Keratinocyte (primary cell): ENCODE data around the gene MTMR1. TPM values are rescaled to one million over a fixed set of nuclear protein-coding genes. Genes with fewer than 3 reads are reported as not detected.

Experiments used
- DNase-seq: peaks from one replicate; pipeline ENCODE4 v3.0.0-alpha.2; 2011; ENCODE audit warnings: low read depth, missing footprints, low spot score
- FAIRE-seq: peaks from 2 replicates; lab custom pipeline; 2011; peaks lifted over from hg19 to GRCh38; lab: Jason Lieb, UNC
- H2AFZ ChIP-seq: 2 replicates; pipeline ENCODE4 v1.6.0; 2012; ENCODE audit warnings: low read length, control low read depth, inconsistent platforms; ENCODE audit not compliant: control insufficient read depth
- H3K27ac ChIP-seq: 2 replicates; pipeline ENCODE4 v1.5.1; 2011; ENCODE audit warnings: low read length; ENCODE audit not compliant: control insufficient read depth, insufficient read depth
- H3K27me3 ChIP-seq: 3 replicates; pipeline ENCODE4 v1.6.0; 2011; ENCODE audit warnings: low read length; ENCODE audit not compliant: control insufficient read depth, insufficient read depth; ENCODE audit errors: extremely low read depth
- H3K36me3 ChIP-seq, 2 experiments: 2 replicates in 1 of 2; 3 replicates in 1 of 2; pipeline ENCODE4 v1.5.1; 2011; ENCODE audit warnings: low read length in 2 of 2, mild to moderate bottlenecking in 1 of 2; ENCODE audit not compliant: control insufficient read depth in 2 of 2, insufficient read depth in 2 of 2; ENCODE audit errors: extremely low read depth in 1 of 2
- H3K4me1 ChIP-seq: 3 replicates; pipeline ENCODE4 v1.5.1; 2011; ENCODE audit warnings: low read length; ENCODE audit not compliant: control insufficient read depth, insufficient read depth; ENCODE audit errors: extremely low read depth
- H3K4me2 ChIP-seq: 3 replicates; pipeline ENCODE4 v1.6.0; 2011; ENCODE audit warnings: low read depth, low read length; ENCODE audit not compliant: control insufficient read depth, insufficient read depth; ENCODE audit errors: extremely low read depth
- H3K4me3 ChIP-seq, 3 experiments: fragments of 200-600 bp in 1 of 3; sonication (generic) in 1 of 3; 2 replicates in 2 of 3; 3 replicates in 1 of 3; pipeline ENCODE4 v1.5.1; 2011 to 2016; ENCODE audit warnings: low read length in 3 of 3, mild to moderate bottlenecking in 3 of 3, control low read depth in 2 of 3, inconsistent platforms in 1 of 3, low read depth in 1 of 3, mixed read lengths in 1 of 3, mixed run types in 1 of 3, moderate library complexity in 1 of 3; ENCODE audit not compliant: control insufficient read depth in 2 of 3, insufficient read depth in 2 of 3; ENCODE audit errors: extremely low read depth in 1 of 3
- H3K79me2 ChIP-seq: 2 replicates; pipeline ENCODE4 v1.6.0; 2012; ENCODE audit warnings: low read length; ENCODE audit not compliant: control insufficient read depth, insufficient read depth
- H3K9ac ChIP-seq: 3 replicates; pipeline ENCODE4 v1.6.0; 2011; ENCODE audit warnings: low read length; ENCODE audit not compliant: control insufficient read depth, insufficient read depth; ENCODE audit errors: extremely low read depth
- H3K9me1 ChIP-seq: 3 replicates; pipeline ENCODE4 v1.6.0; 2011; ENCODE audit warnings: low read length; ENCODE audit not compliant: control insufficient read depth, insufficient read depth; ENCODE audit errors: extremely low read depth
- H3K9me3 ChIP-seq: 2 replicates; pipeline ENCODE4 v1.5.1; 2012; ENCODE audit warnings: low read depth, low read length; ENCODE audit not compliant: control insufficient read depth
- H4K20me1 ChIP-seq: 3 replicates; pipeline ENCODE4 v1.6.0; 2011; ENCODE audit warnings: low read length; ENCODE audit not compliant: control insufficient read depth, insufficient read depth; ENCODE audit errors: extremely low read depth
- EZH2 ChIP-seq: IDR thresholded peaks from one replicate; pipeline ENCODE4 v1.6.1; 2012; ENCODE audit warnings: inconsistent platforms, mild to moderate bottlenecking, low read length, moderate library complexity
- dilution Hi-C: fragments of 300-500 bp; cut with MboI; formaldehyde crosslinking; loops from one replicate; pipeline ENCODE4 v1.7.0; 2020; ENCODE audit warnings: low sequenced_read_pairs; ENCODE audit not compliant: extremely low pct_ligation_motif_present
- polyA plus RNA-seq, 5 experiments: library from polyadenylated mRNA; depleted of rRNA in 3 of 5; stranded (reverse) in 3 of 5; stranded (forward) in 1 of 5; unstranded in 1 of 5; fragments of >200 nt; gene quantifications; 1 replicate in 1 of 5; 2 replicates in 3 of 5; 3 replicates in 1 of 5; pipeline versions ENCODE4 v1.2.1 to v1.2.3, GENCODE V29; 2011 to 2012; ENCODE audit warnings: missing spikeins in 2 of 5, low read depth in 1 of 5, low replicate concordance in 1 of 5
- TF ChIP-seq, protein P1 (sequence below), 3 experiments: IDR thresholded peaks in 1 of 3; conservative IDR thresholded peaks in 1 of 3; optimal IDR thresholded peaks in 1 of 3; 2 replicates in 2 of 3; 3 replicates in 1 of 3; pipeline versions ENCODE3 to v1.5.1; 2011; ENCODE audit warnings: low read length in 3 of 3, mild to moderate bottlenecking in 3 of 3, moderate library complexity in 2 of 3, control low read depth in 1 of 3, inconsistent platforms in 1 of 3; ENCODE audit not compliant: insufficient read depth in 2 of 3; ENCODE audit errors: extremely low read depth in 1 of 3

MTMR1 gene
- polyA plus RNA-seq, 1 donor (not counting 4 experiments of a cell fraction or from before 2014, with no cell fraction given) = 45.6 TPM

DNA sequence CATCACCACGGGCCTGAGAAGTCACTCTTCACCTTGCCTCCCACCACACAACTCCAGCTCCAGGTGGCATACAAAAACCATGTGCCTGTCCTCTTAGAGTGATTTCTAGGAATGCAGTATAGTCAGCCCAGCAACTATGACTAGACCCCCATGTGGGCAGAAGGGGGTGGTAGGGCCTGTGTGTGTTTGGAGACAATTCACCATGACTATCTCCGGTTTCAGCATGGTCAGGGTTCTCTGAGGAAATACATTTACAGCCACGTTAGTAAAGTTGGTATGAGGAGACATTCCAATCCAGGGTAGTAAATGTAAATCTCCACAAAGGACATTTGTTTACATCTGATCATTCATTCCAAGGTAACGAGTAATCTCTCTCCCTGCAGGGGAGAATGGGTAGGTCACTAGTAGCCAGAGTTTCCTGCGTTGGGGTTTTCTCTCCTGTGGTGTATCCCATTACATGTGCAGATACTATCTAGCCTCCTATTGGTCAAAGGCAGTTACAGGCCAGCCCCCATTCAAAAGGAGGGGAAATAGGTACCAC is 4.2 kb upstream of the MTMR1 start:
- H3K27me3 ChIP-seq = no peaks in the 10 kb centered on the region
- H3K79me2 ChIP-seq = no peaks in the 10 kb centered on the region
- peaks cover 19% of the 10 kb centered on the region for H3K4me1 ChIP-seq
- FAIRE-seq = peak; percentile 89
- H3K9me1 ChIP-seq = no peaks in the 10 kb centered on the region
- H3K27ac ChIP-seq = peak overlapping the region; percentile 81
- no peaks in the 10 kb centered on the region for H3K36me3 ChIP-seq
- TF ChIP-seq, protein P1, sequence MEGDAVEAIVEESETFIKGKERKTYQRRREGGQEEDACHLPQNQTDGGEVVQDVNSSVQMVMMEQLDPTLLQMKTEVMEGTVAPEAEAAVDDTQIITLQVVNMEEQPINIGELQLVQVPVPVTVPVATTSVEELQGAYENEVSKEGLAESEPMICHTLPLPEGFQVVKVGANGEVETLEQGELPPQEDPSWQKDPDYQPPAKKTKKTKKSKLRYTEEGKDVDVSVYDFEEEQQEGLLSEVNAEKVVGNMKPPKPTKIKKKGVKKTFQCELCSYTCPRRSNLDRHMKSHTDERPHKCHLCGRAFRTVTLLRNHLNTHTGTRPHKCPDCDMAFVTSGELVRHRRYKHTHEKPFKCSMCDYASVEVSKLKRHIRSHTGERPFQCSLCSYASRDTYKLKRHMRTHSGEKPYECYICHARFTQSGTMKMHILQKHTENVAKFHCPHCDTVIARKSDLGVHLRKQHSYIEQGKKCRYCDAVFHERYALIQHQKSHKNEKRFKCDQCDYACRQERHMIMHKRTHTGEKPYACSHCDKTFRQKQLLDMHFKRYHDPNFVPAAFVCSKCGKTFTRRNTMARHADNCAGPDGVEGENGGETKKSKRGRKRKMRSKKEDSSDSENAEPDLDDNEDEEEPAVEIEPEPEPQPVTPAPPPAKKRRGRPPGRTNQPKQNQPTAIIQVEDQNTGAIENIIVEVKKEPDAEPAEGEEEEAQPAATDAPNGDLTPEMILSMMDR (optimal IDR thresholded peaks at IDR 0.05 in 1 of 3, IDR thresholded peaks at IDR 0.05 in 1 of 3, conservative IDR thresholded peaks at IDR 0.05 in 1 of 3; ENCODE audit: extremely low read depth in 1 of 3, insufficient read depth in 2 of 3, low read length in 3 of 3) = peak in 1 of 3 experiments; percentile 1
- TF ChIP-seq EZH2 = no peak
- peak overlapping the region; percentile 6 for H3K9ac ChIP-seq
- H3K4me2 ChIP-seq = peak overlapping the region; percentile 40
- H3K9me3 ChIP-seq = peaks cover 5% of the 10 kb centered on the region
- dilution Hi-C loops = no loop called here
- H2AFZ ChIP-seq = no peak overlapping the region
- no peak overlapping the region for H3K4me3 ChIP-seq
- DNase-seq = peak; percentile 76
- H4K20me1 ChIP-seq = no peaks in the 10 kb centered on the region

- dilution Hi-C loops = no loop called here
- H3K9me3 ChIP-seq = peaks cover 5% of the 10 kb centered on the region
- peaks cover 26% of the 10 kb centered on the region for H3K4me1 ChIP-seq
- H2AFZ ChIP-seq = no peak overlapping the region
- H3K27me3 ChIP-seq = no peaks in the 10 kb centered on the region
- DNase-seq (peak; percentile 76), FAIRE-seq (peak; percentile 69)
- H4K20me1 ChIP-seq = no peaks in the 10 kb centered on the region
- no peak overlapping the region for H3K4me2 ChIP-seq
- peak overlapping the region; percentile 81 for H3K27ac ChIP-seq
- H3K4me3 ChIP-seq = no peak overlapping the region
- H3K36me3 ChIP-seq = no peaks in the 10 kb centered on the region
- no peak overlapping the region for H3K9ac ChIP-seq
- H3K79me2 ChIP-seq = peaks cover 2% of the 10 kb centered on the region
- no peaks in the 10 kb centered on the region for H3K9me1 ChIP-seq
- no peak for TF ChIP-seq EZH2
- TF ChIP-seq, protein P1 (optimal IDR thresholded peaks at IDR 0.05 in 1 of 3, IDR thresholded peaks at IDR 0.05 in 1 of 3, conservative IDR thresholded peaks at IDR 0.05 in 1 of 3; ENCODE audit: extremely low read depth in 1 of 3, insufficient read depth in 2 of 3, low read length in 3 of 3) = no peak
These were observed 3.1 kb upstream of the MTMR1 start for GRCh38 chrX:150690126-150690525.
